Heart left ventricle (tissue), 13 donors: Measurements from ENCODE around the gene AFDN.

Experiments
- POLR2A ChIP-seq, 2 donors: fragments of 450-650 bp; IDR thresholded peaks; one replicate each; pipeline ENCODE4 v1.6.1; 2017; ENCODE audit warnings: antibody characterized with exemption in 2 of 2, mild to moderate bottlenecking in 2 of 2, moderate library complexity in 2 of 2
- TF ChIP-seq, protein P1 (sequence below), 12 donors: fragments of 200-600 bp; sonication (generic) in 4 of 12; IDR thresholded peaks; one replicate each; pipeline versions ENCODE4 v1.5.0 to v1.8.0; 2018 to 2022; ENCODE audit warnings: antibody characterized with exemption in 12 of 12, mild to moderate bottlenecking in 5 of 12
- donor health status: ischemic (EF 13 %, LVEDD 7.1; RV severe dilation, severe dysfunction).
- donor health status: DM: no; HTN: yes; CAD: no.
- donor health status: DM: no; HTN: no; CAD: no.
- donor health status: ischemic (EF 25% LVEDD 6.9; RV normal size, moderate dysfunction).
- donor health status: ischemic (EF 25% LVEDD 5.7; RV mildly dilated, moderate dysfunction).
- donor health status: ischemic (EF 35%, LVEDD 5.7; RV mildly dilated, moderate dysfunction).
- donor health status: nonischemic (EF 11% LVEDD 7.7; RV severe dilation, severe dysfunction).
- donor health status: DM: yes; HTN: yes; CAD: no.
- donor health status: PGD.
- donor health status: ischemic (EF 29% LVEDD 5.4; RV normal size, mild dysfunction).
- donor health status: nonischemic (EF 23%, LVEDD 6.1; RV moderate dilation, normal function).

GRCh38 chr6:167850782-167851181, 24.1 kb downstream of the AFDN start:
- TF ChIP-seq, protein P1, sequence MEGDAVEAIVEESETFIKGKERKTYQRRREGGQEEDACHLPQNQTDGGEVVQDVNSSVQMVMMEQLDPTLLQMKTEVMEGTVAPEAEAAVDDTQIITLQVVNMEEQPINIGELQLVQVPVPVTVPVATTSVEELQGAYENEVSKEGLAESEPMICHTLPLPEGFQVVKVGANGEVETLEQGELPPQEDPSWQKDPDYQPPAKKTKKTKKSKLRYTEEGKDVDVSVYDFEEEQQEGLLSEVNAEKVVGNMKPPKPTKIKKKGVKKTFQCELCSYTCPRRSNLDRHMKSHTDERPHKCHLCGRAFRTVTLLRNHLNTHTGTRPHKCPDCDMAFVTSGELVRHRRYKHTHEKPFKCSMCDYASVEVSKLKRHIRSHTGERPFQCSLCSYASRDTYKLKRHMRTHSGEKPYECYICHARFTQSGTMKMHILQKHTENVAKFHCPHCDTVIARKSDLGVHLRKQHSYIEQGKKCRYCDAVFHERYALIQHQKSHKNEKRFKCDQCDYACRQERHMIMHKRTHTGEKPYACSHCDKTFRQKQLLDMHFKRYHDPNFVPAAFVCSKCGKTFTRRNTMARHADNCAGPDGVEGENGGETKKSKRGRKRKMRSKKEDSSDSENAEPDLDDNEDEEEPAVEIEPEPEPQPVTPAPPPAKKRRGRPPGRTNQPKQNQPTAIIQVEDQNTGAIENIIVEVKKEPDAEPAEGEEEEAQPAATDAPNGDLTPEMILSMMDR (IDR thresholded peaks at IDR 0.05): no peak
- TF ChIP-seq POLR2A (IDR thresholded peaks at IDR 0.05): no peak
